ENCODE data around the gene SLC40A1.

DNA sequence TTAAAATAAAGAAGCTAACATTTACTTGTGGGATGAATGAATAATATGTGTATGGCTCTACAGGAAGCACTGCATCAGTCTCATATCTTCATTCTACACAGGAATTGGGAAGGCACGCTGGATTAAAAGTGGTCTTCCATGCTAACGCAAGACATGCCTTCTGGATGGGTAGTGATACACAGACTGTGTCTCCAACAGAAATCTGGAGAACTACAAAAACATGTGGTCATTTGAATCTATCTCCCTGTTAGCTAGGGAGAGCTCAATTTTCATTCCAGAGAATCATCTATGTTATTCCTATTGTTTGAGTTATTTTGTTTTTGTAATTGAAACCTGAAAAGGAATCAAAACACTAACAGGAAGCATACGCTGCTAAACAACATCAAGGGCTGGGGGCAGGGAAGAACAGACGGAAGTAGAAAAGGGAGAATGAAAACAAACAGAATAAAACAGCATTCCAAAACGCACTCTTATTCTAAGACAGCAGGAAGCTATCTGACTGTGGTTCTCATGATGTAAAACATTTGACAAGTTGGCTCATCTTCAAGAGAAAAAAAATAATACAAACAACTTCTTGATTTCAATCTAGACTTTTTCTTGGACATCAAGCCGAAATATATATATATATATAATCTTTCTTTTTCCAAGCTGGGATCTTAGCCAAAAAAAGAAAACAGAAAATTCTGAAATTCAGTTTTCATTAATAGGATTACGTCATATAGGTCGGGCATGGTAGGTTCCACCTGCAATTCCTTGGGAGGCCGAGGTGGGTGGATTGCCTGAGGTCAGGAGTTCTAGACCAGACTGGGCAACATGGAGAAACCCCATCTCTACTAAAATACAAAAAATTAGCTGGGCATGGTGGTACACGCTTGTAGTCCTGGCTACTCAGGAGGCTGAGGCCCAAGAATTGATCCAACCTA is 49.2 kb upstream of the SLC40A1 start:
- TF ChIP-seq EP300 (IDR thresholded peaks at IDR 0.05) (no peak), POLR2A (IDR thresholded peaks at IDR 0.05) (no peak), POLR2AphosphoS5 (IDR thresholded peaks at IDR 0.05) (no peak)
- TF ChIP-seq, protein P1, sequence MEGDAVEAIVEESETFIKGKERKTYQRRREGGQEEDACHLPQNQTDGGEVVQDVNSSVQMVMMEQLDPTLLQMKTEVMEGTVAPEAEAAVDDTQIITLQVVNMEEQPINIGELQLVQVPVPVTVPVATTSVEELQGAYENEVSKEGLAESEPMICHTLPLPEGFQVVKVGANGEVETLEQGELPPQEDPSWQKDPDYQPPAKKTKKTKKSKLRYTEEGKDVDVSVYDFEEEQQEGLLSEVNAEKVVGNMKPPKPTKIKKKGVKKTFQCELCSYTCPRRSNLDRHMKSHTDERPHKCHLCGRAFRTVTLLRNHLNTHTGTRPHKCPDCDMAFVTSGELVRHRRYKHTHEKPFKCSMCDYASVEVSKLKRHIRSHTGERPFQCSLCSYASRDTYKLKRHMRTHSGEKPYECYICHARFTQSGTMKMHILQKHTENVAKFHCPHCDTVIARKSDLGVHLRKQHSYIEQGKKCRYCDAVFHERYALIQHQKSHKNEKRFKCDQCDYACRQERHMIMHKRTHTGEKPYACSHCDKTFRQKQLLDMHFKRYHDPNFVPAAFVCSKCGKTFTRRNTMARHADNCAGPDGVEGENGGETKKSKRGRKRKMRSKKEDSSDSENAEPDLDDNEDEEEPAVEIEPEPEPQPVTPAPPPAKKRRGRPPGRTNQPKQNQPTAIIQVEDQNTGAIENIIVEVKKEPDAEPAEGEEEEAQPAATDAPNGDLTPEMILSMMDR (IDR thresholded peaks at IDR 0.05): no peak
